Fibroblast of peridontal ligament (primary cell): ENCODE data around the gene CD300LB.
"Not testable (repeated sequence)": the region's sequence is repeated elsewhere in the genome, so short reads cannot be mapped to it uniquely, and the experiment has no call there.

Experiments used
- DNase-seq: peaks from one replicate; pipeline ENCODE4 v3.0.0-alpha.2; 2010; ENCODE audit errors: extremely low read depth

Gene CD300LB

GRCh38 chr17:74531231-74531761 is at the start of gene CD300LB:
TSS of gene CD300LB (minus strand) at chr17:74531475. CDS start at chr17:74531350, 125 bp downstream.
- no peak for DNase-seq

GRCh38 chr17:74579900-74580299 is 48.6 kb upstream of the CD300LB start:
- no peak for DNase-seq

GRCh38 chr17:74578979-74579378 is 47.7 kb upstream of the CD300LB start:
- no peak for DNase-seq

GRCh38 chr17:74574489-74575142 is 43.3 kb upstream of the CD300LB start:
- DNase-seq: no peak

- DNase-seq: not testable (repeated sequence)
Measured at GRCh38 chr17:74573635-74574034, 42.4 kb upstream of the CD300LB start.

- no peak for DNase-seq
Measured at GRCh38 chr17:74573169-74573568, 41.9 kb upstream of the CD300LB start.

GRCh38 chr17:74571621-74572270 is 40.5 kb upstream of the CD300LB start:
- no peak for DNase-seq

- peak; percentile 37 for DNase-seq
Measured at GRCh38 chr17:74569020-74570003, 38.0 kb upstream of the CD300LB start.

GRCh38 chr17:74568106-74568873 is 37.0 kb upstream of the CD300LB start:
- no peak for DNase-seq

- no peak for DNase-seq
Measured at GRCh38 chr17:74567397-74567796, 36.1 kb upstream of the CD300LB start, which contains the start of gene CD300H. TSS of gene CD300H (minus strand) at chr17:74567509.

GRCh38 chr17:74566132-74566753 is 35.0 kb upstream of the CD300LB start:
- no peak for DNase-seq

- DNase-seq: no peak
Measured at GRCh38 chr17:74565126-74565525, 33.9 kb upstream of the CD300LB start.

GRCh38 chr17:74563358-74563757 is 32.1 kb upstream of the CD300LB start:
- DNase-seq: no peak

GRCh38 chr17:74561586-74561985 is 30.3 kb upstream of the CD300LB start:
- no peak for DNase-seq

GRCh38 chr17:74558882-74559519 is 27.7 kb upstream of the CD300LB start:
- no peak for DNase-seq

- not testable (repeated sequence) for DNase-seq
Measured at GRCh38 chr17:74558402-74558801, 27.1 kb upstream of the CD300LB start.

- DNase-seq: no peak
Measured at GRCh38 chr17:74555427-74555940, 24.2 kb upstream of the CD300LB start.

GRCh38 chr17:74554909-74555308 is 23.6 kb upstream of the CD300LB start:
- no peak for DNase-seq

GRCh38 chr17:74552037-74552436 is 20.8 kb upstream of the CD300LB start:
- DNase-seq: no peak

GRCh38 chr17:74550602-74551001 is 19.3 kb upstream of the CD300LB start:
- no peak for DNase-seq
